Stimulated activated naive CD8-positive, alpha-beta T cell treated with anti-CD3 and anti-CD28 coated beads, Interleukin-15, Interleukin-2, amounts not matched to agents 100 ng/mL and 50 ng/mL, for 24 hours (primary cell): Measurements from ENCODE around the gene SPTBN1.
"Not testable (repeated sequence)": the region's sequence is repeated elsewhere in the genome, so short reads cannot be mapped to it uniquely, and the experiment has no call there.

Experiments
- H3K27ac Mint-ChIP-seq: one replicate; pipeline ENCODE4 v1.8.0; 2021; ENCODE audit warnings: mild to moderate bottlenecking, mixed read lengths
- H3K27me3 Mint-ChIP-seq: one replicate; pipeline ENCODE4 v1.8.0; 2021; ENCODE audit warnings: mixed read lengths
- H3K36me3 Mint-ChIP-seq: one replicate; pipeline ENCODE4 v1.8.0; 2021; ENCODE audit warnings: low read depth, mixed read lengths
- H3K4me1 Mint-ChIP-seq: one replicate; pipeline ENCODE4 v1.8.0; 2021; ENCODE audit warnings: low read depth, mixed read lengths
- H3K4me3 Mint-ChIP-seq: one replicate; pipeline ENCODE4 v1.8.0; 2021; ENCODE audit warnings: mild to moderate bottlenecking, mixed read lengths
- H3K9me3 Mint-ChIP-seq: one replicate; pipeline ENCODE4 v1.8.0; 2021; ENCODE audit warnings: mixed read lengths

Gene SPTBN1

DNA sequence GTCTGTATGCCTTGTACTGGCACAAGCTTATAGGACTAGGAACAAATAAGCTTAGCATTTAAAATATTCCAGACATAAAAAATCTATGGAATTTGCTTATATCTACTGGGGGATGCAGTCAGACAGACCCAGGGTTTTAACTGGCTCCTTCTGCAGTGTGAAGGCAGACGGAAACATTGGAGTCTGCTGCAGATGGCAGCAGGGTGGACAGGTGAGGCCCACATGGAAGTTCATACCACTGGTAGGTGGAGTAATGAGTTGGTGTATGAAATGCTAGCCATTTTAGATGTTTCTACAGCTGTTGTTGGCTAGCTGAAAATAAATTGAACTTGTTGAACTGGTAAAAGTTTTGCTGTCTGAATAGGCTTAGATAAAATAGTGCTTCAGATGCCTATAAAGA, 17.7 kb downstream of the SPTBN1 start:
- no peak overlapping the region for H3K4me3 Mint-ChIP-seq
- H3K36me3 Mint-ChIP-seq = no peaks in the 10 kb centered on the region
- no peak overlapping the region for H3K27ac Mint-ChIP-seq
- H3K27me3 Mint-ChIP-seq = no peaks in the 10 kb centered on the region
- H3K4me1 Mint-ChIP-seq = no peaks in the 10 kb centered on the region
- H3K9me3 Mint-ChIP-seq = no peaks in the 10 kb centered on the region

DNA sequence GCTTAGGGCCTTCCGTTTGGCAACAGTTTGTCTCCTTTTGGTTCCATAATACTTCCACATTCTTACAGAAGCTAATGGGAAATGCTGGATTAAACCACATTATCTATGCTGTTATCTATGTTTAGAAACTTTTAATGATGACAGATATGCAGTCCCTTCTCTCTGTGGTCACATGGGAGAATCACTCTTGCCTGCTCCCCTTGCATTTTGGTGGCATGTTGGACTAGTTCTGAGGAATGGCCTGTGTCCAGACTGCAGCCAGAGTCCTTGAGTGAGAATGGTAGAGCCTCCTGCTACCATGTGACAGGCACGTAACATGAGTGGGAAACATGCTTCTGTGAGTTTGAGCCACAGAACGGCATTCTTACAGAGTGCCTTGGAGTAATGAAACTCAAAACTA, 19.2 kb downstream of the SPTBN1 start:
- Mint-ChIP-seq H3K27me3 (no peaks in the 10 kb centered on the region), H3K4me3 (no peak overlapping the region), H3K9me3 (no peaks in the 10 kb centered on the region), H3K36me3 (no peaks in the 10 kb centered on the region), H3K27ac (no peak overlapping the region), H3K4me1 (no peaks in the 10 kb centered on the region)

GRCh38 chr2:54475919-54476318, 19.8 kb downstream of the SPTBN1 start:
- Mint-ChIP-seq H3K27ac (no peak overlapping the region), H3K4me1 (no peaks in the 10 kb centered on the region), H3K9me3 (no peaks in the 10 kb centered on the region), H3K4me3 (no peak overlapping the region), H3K36me3 (no peaks in the 10 kb centered on the region), H3K27me3 (no peaks in the 10 kb centered on the region)

DNA sequence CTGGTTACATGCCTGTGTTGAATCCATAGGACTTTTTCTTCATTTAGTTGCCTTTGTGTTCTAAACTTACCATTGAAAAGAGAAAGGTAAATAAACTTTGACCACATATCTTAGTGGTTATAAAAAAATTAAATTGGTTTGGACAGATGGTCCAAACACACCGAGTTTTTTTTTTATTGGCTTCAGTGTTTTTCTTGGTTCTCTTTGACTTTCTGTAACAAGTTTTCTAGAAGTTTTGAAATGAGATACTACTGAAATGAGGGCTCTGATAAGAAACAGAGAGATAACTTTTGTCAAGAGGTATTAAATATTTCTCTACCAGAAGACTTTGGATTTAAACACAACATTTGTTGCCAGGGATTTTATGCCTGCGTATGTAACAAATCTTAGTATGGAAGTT, 20.7 kb downstream of the SPTBN1 start:
- H3K4me1 Mint-ChIP-seq = no peaks in the 10 kb centered on the region
- no peaks in the 10 kb centered on the region for H3K9me3 Mint-ChIP-seq
- no peak overlapping the region for H3K27ac Mint-ChIP-seq
- H3K36me3 Mint-ChIP-seq = no peaks in the 10 kb centered on the region
- H3K27me3 Mint-ChIP-seq = no peaks in the 10 kb centered on the region
- H3K4me3 Mint-ChIP-seq = no peak overlapping the region

DNA sequence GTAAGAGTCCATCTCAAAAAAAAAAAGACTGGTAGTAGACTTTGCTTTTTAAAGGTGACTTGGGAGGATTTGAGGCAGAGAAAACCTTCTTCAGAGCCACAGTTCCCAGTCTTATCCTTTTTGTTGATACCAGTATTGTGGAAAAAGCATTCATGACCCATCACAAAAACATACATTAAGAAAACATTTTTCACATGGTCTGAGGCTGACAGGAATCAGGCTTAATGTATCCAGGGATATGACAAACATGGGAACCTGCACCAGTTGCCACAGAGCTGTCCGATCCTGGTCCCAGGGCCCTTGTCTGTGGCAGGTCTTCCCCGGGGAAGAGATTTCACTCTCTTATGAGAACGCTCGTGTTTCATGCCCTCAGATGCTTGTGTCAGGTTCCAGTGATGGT, 21.8 kb downstream of the SPTBN1 start:
- Mint-ChIP-seq H3K27ac (no peak overlapping the region), H3K4me3 (no peak overlapping the region), H3K9me3 (no peaks in the 10 kb centered on the region), H3K36me3 (no peaks in the 10 kb centered on the region), H3K27me3 (no peaks in the 10 kb centered on the region), H3K4me1 (no peaks in the 10 kb centered on the region)

GRCh38 chr2:54478899-54479298, 22.8 kb downstream of the SPTBN1 start:
- H3K4me3 Mint-ChIP-seq = no peak overlapping the region
- H3K4me1 Mint-ChIP-seq = no peaks in the 10 kb centered on the region
- no peaks in the 10 kb centered on the region for H3K9me3 Mint-ChIP-seq
- H3K27ac Mint-ChIP-seq = no peak overlapping the region
- no peaks in the 10 kb centered on the region for H3K36me3 Mint-ChIP-seq
- H3K27me3 Mint-ChIP-seq = no peaks in the 10 kb centered on the region

- Mint-ChIP-seq H3K4me1 (no peaks in the 10 kb centered on the region), H3K9me3 (no peaks in the 10 kb centered on the region), H3K27ac (no peak overlapping the region)
Measured at GRCh38 chr2:54479424-54479823, 23.3 kb downstream of the SPTBN1 start.

DNA sequence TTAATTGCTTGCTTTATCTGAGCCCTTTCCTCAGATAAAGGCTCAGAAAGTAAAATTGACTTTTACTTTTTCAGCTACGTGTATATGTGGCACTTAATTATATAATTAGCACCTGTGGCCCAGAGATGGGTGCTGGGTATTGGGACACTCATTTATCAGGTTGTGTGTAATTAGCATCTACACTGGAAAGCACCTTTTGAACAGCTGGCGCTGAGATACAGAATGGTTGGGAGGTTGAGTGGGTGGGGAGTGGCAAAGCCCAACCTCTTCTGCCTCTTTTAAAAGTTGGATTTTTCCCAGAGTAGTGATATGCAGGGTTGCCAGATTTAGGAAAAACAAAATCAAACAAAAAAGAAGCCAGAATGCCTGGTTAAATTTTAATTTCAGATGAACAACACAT, 23.9 kb downstream of the SPTBN1 start:
- Mint-ChIP-seq H3K36me3 (peaks cover 4% of the 10 kb centered on the region), H3K27ac (no peak overlapping the region), H3K4me3 (no peak overlapping the region), H3K27me3 (no peaks in the 10 kb centered on the region), H3K9me3 (peaks cover 4% of the 10 kb centered on the region), H3K4me1 (no peaks in the 10 kb centered on the region)

More at GRCh38 chr2:54479424-54479823, 23.3 kb downstream of the SPTBN1 start:
- no peaks in the 10 kb centered on the region for H3K36me3 Mint-ChIP-seq
- H3K4me3 Mint-ChIP-seq = no peak overlapping the region
- no peaks in the 10 kb centered on the region for H3K27me3 Mint-ChIP-seq

DNA sequence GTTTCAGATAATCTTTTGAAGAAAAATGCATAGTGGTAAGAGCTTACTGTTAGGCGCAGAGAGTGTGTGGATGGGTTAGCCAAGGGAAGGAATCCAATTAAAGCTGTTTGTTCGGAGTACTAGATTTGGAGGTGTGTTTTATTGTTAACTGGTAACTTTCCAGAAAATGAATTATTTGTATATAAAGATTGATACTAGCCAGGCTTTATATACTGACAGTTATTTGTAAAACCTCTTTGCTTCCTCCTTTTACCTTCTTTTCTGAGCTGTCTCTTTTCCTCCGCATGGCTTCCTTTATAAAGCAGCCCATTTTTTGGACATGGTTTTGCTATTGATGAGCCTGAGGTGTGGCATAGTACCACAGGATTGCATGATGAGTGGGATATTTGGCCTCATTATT, 25.6 kb downstream of the SPTBN1 start:
- peaks cover 4% of the 10 kb centered on the region for H3K36me3 Mint-ChIP-seq
- H3K9me3 Mint-ChIP-seq = peaks cover 4% of the 10 kb centered on the region
- H3K27me3 Mint-ChIP-seq = no peaks in the 10 kb centered on the region
- no peaks in the 10 kb centered on the region for H3K4me1 Mint-ChIP-seq
- no peak overlapping the region for H3K27ac Mint-ChIP-seq
- H3K4me3 Mint-ChIP-seq = no peak overlapping the region

DNA sequence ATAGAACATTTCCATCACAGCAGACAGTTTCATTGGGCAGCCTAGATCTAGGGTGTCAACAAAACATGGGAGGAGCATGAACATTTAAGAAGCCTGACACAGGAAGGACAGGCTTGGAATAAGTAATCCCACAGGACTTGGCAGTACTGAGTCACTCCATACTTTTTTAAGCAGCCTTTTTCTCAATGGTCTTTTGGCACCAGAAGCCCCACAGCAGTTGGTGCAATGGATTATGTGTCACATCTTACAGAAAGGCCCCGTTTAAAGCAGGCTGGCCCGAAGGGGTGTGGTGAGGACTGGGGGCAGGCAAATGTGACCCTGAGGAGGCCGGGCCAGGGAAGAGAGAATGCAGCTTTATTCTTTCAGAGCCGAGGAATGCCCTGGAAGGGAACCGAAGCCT, 26.6 kb downstream of the SPTBN1 start:
- Mint-ChIP-seq H3K36me3 (peaks cover 4% of the 10 kb centered on the region), H3K9me3 (peaks cover 4% of the 10 kb centered on the region), H3K4me3 (no peak overlapping the region), H3K27me3 (no peaks in the 10 kb centered on the region), H3K4me1 (no peaks in the 10 kb centered on the region), H3K27ac (no peak overlapping the region)

- no peaks in the 10 kb centered on the region for H3K27me3 Mint-ChIP-seq
- H3K27ac Mint-ChIP-seq = no peak overlapping the region
- no peak overlapping the region for H3K4me3 Mint-ChIP-seq
- H3K9me3 Mint-ChIP-seq = peaks cover 4% of the 10 kb centered on the region
- H3K4me1 Mint-ChIP-seq = no peaks in the 10 kb centered on the region
- peaks cover 4% of the 10 kb centered on the region for H3K36me3 Mint-ChIP-seq
Measured at GRCh38 chr2:54483426-54483825, 27.3 kb downstream of the SPTBN1 start.

DNA sequence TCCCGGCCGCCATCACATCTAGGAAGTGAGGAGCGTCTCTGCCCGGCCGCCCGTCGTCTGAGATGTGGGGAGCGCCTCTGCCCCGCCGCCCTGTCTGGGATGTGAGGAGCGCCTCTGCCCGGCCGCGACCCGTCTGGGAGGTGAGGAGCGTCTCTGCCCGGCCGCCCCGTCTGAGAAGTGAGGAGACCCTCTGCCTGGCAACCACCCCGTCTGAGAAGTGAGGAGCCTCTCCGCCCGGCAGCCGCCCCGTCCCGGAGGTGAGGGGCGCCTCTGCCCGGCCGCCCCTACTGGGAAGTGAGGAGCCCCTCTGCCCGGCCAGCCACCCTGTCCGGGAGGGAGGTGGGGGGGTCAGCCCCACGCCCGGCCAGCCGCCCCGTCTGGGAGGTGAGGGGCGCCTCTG, 29.6 kb downstream of the SPTBN1 start:
- H3K4me3 Mint-ChIP-seq, H3K27me3 Mint-ChIP-seq, H3K4me1 Mint-ChIP-seq, H3K27ac Mint-ChIP-seq, H3K36me3 Mint-ChIP-seq, H3K9me3 Mint-ChIP-seq: not testable (repeated sequence)

- peaks cover 4% of the 10 kb centered on the region for H3K36me3 Mint-ChIP-seq
- H3K4me1 Mint-ChIP-seq = no peaks in the 10 kb centered on the region
- H3K4me3 Mint-ChIP-seq = no peak overlapping the region
- peaks cover 4% of the 10 kb centered on the region for H3K9me3 Mint-ChIP-seq
- no peak overlapping the region for H3K27ac Mint-ChIP-seq
- peaks cover 5% of the 10 kb centered on the region for H3K27me3 Mint-ChIP-seq
Measured at GRCh38 chr2:54486766-54487165, 30.6 kb downstream of the SPTBN1 start.

GRCh38 chr2:54490863-54491262, 34.7 kb downstream of the SPTBN1 start:
- H3K27me3 Mint-ChIP-seq = peaks cover 5% of the 10 kb centered on the region
- no peak overlapping the region for H3K4me3 Mint-ChIP-seq
- no peak overlapping the region for H3K27ac Mint-ChIP-seq
- no peaks in the 10 kb centered on the region for H3K36me3 Mint-ChIP-seq
- no peaks in the 10 kb centered on the region for H3K9me3 Mint-ChIP-seq
- H3K4me1 Mint-ChIP-seq = no peaks in the 10 kb centered on the region

DNA sequence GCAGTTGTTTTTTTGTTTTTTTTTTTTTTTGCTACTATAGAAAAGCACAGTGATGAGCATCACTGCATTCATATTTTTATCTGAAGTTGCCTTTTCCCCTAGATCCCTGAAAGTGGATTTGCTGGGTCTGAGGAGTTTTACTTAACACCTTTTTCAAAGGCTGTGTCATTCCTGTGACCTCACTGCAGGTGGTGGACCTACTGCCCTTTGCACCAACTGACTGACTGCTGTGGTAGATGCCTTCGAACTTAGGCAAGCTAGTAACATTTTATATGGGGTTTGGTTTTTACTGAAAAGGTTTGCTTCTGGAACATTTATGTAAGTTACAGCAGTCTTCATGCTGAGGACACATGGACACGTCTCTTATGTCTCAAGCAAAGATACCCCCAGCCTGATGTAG, 36.2 kb downstream of the SPTBN1 start:
- Mint-ChIP-seq H3K27me3 (peaks cover 5% of the 10 kb centered on the region), H3K4me1 (no peaks in the 10 kb centered on the region), H3K9me3 (no peaks in the 10 kb centered on the region), H3K4me3 (no peak overlapping the region), H3K27ac (no peak overlapping the region), H3K36me3 (no peaks in the 10 kb centered on the region)

- no peaks in the 10 kb centered on the region for H3K36me3 Mint-ChIP-seq
- H3K4me3 Mint-ChIP-seq = no peak overlapping the region
- H3K4me1 Mint-ChIP-seq = no peaks in the 10 kb centered on the region
Measured at GRCh38 chr2:54494087-54494486, 38.0 kb downstream of the SPTBN1 start.

DNA sequence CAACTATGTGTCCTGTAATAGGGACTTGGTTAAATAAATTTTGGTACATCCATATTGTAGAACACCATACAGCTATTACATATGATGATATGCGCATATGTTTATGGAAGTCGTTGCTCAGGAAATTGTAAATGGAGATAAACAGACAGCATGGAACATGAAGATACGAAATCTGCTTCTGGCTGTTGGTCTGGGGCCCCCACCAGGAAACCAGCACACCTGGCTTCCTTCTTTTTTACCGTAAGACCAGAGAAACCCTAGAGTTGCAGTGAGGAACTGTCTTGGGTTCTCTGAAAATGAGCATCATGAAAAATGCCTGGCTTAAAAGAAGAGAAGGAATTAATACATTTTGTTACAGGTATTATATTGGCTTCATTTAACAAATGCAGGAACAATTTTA, 40.8 kb downstream of the SPTBN1 start:
- no peaks in the 10 kb centered on the region for H3K4me1 Mint-ChIP-seq
- no peaks in the 10 kb centered on the region for H3K9me3 Mint-ChIP-seq
- no peak overlapping the region for H3K4me3 Mint-ChIP-seq
- H3K36me3 Mint-ChIP-seq = no peaks in the 10 kb centered on the region
- H3K27me3 Mint-ChIP-seq = no peaks in the 10 kb centered on the region
- H3K27ac Mint-ChIP-seq = no peak overlapping the region

More at GRCh38 chr2:54494087-54494486, 38.0 kb downstream of the SPTBN1 start:
- Mint-ChIP-seq H3K9me3 (no peaks in the 10 kb centered on the region), H3K27ac (no peak overlapping the region), H3K27me3 (peaks cover 5% of the 10 kb centered on the region)
